IMR-90 (cell line): ENCODE results near the gene C10orf67.

Experiments used
- BHLHE40 ChIP-seq: fragments of 150-350 bp; IDR thresholded peaks from 2 replicates; pipeline ENCODE4 v1.6.1; 2016; ENCODE audit warnings: mild to moderate bottlenecking, low read depth, low read length
- CEBPB ChIP-seq: IDR thresholded peaks from 2 replicates; pipeline ENCODE4 v1.6.1; 2012; ENCODE audit warnings: low read depth, low read length, improper control_type of control experiment
- CHD1 ChIP-seq: IDR thresholded peaks from 2 replicates; pipeline ENCODE4 v1.6.1; 2012; ENCODE audit warnings: low read depth, low read length, improper control_type of control experiment
- CTCF ChIP-seq: conservative IDR thresholded peaks from 2 replicates; pipeline ENCODE4 v1.5.1; 2012; ENCODE audit warnings: mild to moderate bottlenecking, low read depth, low read length, improper control_type of control experiment
- ELK1 ChIP-seq: fragments of 150-350 bp; IDR thresholded peaks from 2 replicates; pipeline ENCODE4 v1.6.1; 2016; ENCODE audit warnings: low read depth, mild to moderate bottlenecking, low read length, moderate library complexity, borderline replicate concordance
- FOS ChIP-seq: fragments of 150-350 bp; IDR thresholded peaks from 2 replicates; pipeline ENCODE4 v1.6.1; 2016; ENCODE audit warnings: low read depth, low read length
- MAFK ChIP-seq: IDR thresholded peaks from 2 replicates; pipeline ENCODE4 v1.6.1; 2012; ENCODE audit warnings: low read depth, low read length, improper control_type of control experiment
- POLR2A ChIP-seq: IDR thresholded peaks from 2 replicates; pipeline ENCODE4 v1.6.1; 2012; ENCODE audit warnings: mild to moderate bottlenecking, low read depth, low read length
- RAD21 ChIP-seq: IDR thresholded peaks from 2 replicates; pipeline ENCODE4 v1.6.1; 2012; ENCODE audit warnings: low read length, improper control_type of control experiment
- RCOR1 ChIP-seq: IDR thresholded peaks from 2 replicates; pipeline ENCODE4 v1.6.1; 2012; ENCODE audit warnings: mild to moderate bottlenecking, low read length, improper control_type of control experiment; ENCODE audit not compliant: insufficient replicate concordance
- RFX5 ChIP-seq: IDR thresholded peaks from 2 replicates; pipeline ENCODE4 v1.8.0; 2012; ENCODE audit warnings: low read depth, mild to moderate bottlenecking, low read length, moderate library complexity
- SMC3 ChIP-seq: fragments of 150-350 bp; IDR thresholded peaks from 2 replicates; pipeline ENCODE4 v1.6.1; 2016; ENCODE audit warnings: low read depth, mild to moderate bottlenecking, antibody characterized with exemption, low read length, moderate library complexity
- TF ChIP-seq, protein P1 (sequence below): fragments of 150-350 bp; IDR thresholded peaks from 2 replicates; pipeline ENCODE4 v1.6.1; 2017; ENCODE audit warnings: mild to moderate bottlenecking, antibody characterized with exemption, low read length, low read depth

GRCh38 chr10:23173214-23174073 lies 171.2 kb downstream of the C10orf67 start:
- no peak for TF ChIP-seq CTCF
- TF ChIP-seq SMC3: no peak
- no peak for TF ChIP-seq POLR2A
- no peak for TF ChIP-seq RCOR1
- TF ChIP-seq CEBPB: no peak
- no peak for TF ChIP-seq FOS
- TF ChIP-seq, protein P1, sequence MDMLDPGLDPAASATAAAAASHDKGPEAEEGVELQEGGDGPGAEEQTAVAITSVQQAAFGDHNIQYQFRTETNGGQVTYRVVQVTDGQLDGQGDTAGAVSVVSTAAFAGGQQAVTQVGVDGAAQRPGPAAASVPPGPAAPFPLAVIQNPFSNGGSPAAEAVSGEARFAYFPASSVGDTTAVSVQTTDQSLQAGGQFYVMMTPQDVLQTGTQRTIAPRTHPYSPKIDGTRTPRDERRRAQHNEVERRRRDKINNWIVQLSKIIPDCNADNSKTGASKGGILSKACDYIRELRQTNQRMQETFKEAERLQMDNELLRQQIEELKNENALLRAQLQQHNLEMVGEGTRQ: no peak
- no peak for TF ChIP-seq RAD21
- no peak for TF ChIP-seq ELK1
- TF ChIP-seq BHLHE40: no peak
- TF ChIP-seq MAFK: no peak
- TF ChIP-seq RFX5: no peak
- TF ChIP-seq CHD1: no peak
